GM19395 (cell line): Measurements from ENCODE around the gene SPTB.

ENCODE experiments used
- ATAC-seq: cut with Tn5 transposase; IDR thresholded peaks from one replicate; pipeline ENCODE4 v1.9.1; 2021; ENCODE audit warnings: mild to moderate bottlenecking, moderate library complexity; ENCODE audit not compliant: unreplicated experiment

The SPTB gene

GRCh38 chr14:64700290-64700689 lies 179.4 kb downstream of the SPTB start:
- no peak for ATAC-seq

GRCh38 chr14:64698903-64699302 lies 180.8 kb downstream of the SPTB start:
- ATAC-seq, result no peak

- no peak for ATAC-seq
Measured at GRCh38 chr14:64696355-64696857, 183.3 kb downstream of the SPTB start.
